ENCODE results near the gene FLOT2.
"Not testable (repeated sequence)": the region's sequence is repeated elsewhere in the genome, so short reads cannot be mapped to it uniquely, and the experiment has no call there.

DNA sequence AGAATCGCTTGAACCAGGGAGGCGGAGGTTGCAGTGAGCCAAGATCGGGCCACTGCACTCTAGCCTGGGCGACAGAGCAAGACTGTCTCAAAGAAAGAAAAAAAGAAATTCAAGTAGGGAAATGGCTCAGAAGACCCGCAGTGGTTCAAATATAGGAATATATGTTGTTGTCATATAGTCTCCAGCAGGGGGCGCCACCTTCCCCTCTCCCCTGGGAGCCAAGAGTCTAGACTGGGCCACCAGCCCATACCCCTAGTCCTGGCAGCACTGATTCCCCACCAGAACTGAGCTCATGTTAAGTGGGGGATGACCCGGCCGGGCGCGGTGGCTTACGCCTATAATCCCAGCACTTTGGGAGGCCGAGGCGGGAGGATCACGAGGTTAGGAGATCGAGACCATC is 48.9 kb downstream of the FLOT2 start:
- TF ChIP-seq, protein P1, sequence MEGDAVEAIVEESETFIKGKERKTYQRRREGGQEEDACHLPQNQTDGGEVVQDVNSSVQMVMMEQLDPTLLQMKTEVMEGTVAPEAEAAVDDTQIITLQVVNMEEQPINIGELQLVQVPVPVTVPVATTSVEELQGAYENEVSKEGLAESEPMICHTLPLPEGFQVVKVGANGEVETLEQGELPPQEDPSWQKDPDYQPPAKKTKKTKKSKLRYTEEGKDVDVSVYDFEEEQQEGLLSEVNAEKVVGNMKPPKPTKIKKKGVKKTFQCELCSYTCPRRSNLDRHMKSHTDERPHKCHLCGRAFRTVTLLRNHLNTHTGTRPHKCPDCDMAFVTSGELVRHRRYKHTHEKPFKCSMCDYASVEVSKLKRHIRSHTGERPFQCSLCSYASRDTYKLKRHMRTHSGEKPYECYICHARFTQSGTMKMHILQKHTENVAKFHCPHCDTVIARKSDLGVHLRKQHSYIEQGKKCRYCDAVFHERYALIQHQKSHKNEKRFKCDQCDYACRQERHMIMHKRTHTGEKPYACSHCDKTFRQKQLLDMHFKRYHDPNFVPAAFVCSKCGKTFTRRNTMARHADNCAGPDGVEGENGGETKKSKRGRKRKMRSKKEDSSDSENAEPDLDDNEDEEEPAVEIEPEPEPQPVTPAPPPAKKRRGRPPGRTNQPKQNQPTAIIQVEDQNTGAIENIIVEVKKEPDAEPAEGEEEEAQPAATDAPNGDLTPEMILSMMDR (conservative IDR thresholded peaks at IDR 0.05 in 1 of 2, IDR thresholded peaks at IDR 0.05 in 1 of 2; ENCODE audit: low read depth in 1 of 2, low read length in 2 of 2), result peak; percentile 7 to 35
- TF ChIP-seq EZH2 (IDR thresholded peaks at IDR 0.05; ENCODE audit: low read length, missing control alignments), result not testable (repeated sequence)

All from fibroblast of lung (primary cell).